ENCODE measurements around the gene AXL. TPM values are rescaled to one million over a fixed set of nuclear protein-coding genes. Genes with fewer than 3 reads are reported as not detected.

Gene AXL
- total and polyA plus RNA-seq, 2 of the 13 experiments (the other 11 are each of a cell fraction or from before 2014, with no cell fraction given): 0.71 to 5.9 TPM

DNA sequence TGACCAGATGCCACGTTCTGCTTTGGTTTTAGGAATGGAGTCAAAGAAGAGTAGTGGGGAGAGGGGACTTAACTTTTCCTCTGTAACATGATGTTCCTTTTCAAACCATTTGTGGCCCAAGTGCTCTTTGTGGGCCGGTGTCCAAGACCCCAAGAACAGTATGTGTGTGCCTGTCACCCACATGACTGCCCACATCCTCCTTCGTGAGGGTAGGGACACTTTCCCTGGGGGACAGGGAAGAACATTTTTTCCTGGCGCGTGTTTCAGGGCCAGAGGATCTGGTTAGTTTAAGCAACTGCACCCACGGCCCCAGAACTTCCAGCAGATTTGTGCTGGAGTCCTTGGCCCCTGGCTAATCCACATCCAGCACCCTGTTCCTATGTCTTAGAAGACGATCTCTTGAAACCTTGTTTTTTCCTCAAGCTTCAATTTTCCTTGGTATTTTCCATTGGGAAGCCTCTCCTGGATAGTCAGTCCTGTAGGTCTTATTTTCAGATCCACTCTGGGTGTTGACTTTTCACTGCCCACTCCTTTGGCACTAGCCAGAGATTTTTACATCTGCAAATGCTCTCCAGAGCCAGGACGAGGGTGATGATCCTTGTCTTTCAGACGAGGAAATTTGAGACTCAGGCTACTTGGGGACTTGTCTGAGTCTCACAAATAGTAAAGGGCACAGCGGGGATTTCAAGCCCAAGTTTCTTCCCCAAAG, 80.2 kb downstream of the AXL start (continued):
- TF ChIP-seq NFRKB (IDR thresholded peaks at IDR 0.05): no peak

DNA sequence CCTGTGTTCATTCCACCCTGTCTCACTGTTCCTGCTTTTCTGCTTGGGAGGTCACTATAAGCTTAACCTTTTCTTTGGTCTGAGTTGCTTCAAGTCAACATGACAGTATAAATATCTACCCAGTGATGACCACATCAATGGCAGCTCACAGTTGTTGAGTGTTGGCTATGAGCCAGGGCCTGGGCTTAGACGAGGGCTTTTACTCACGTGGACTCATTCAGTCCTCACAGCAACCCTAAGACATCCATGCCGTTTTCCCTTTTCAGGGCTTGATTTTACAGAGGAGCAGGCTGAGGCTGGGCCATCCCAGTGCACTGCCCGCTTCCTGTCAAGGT, 80.7 kb downstream of the AXL start:
- FAIRE-seq: no peak
- no peak for ATAC-seq
- Histone ChIP-seq H3K79me2 (ENCODE audit: insufficient read depth, low read length) (no peaks in the 10 kb centered on the region), H3K9me3 (ENCODE audit: low read length) (no peaks in the 10 kb centered on the region), H2AFZ (ENCODE audit: low read length) (no peak overlapping the region), H3K27me3 (ENCODE audit: control insufficient read depth in 1 of 2, insufficient read depth in 2 of 2, low read length in 2 of 2) (no peaks in the 10 kb centered on the region), H3K27ac (ENCODE audit: extremely low read length, insufficient read depth, low read length) (no peak overlapping the region), H3K36me3 (replicated peaks in 1 of 2; ENCODE audit: control insufficient read depth in 1 of 2, insufficient read depth in 2 of 2, low read length in 2 of 2) (peaks cover 53 to 97% of the 10 kb centered on the region in 2 experiments), H4K20me1 (ENCODE audit: insufficient read depth, low read length) (no peaks in the 10 kb centered on the region; the same call in 1 of the 2 replicates), H3K9ac (ENCODE audit: insufficient read depth, low read depth, low read length) (no peak overlapping the region), H3K4me1 (ENCODE audit: insufficient read depth, low read length) (no peaks in the 10 kb centered on the region), H3K4me2 (ENCODE audit: low read depth, low read length) (no peak overlapping the region), H3K4me3 (replicated peaks in 1 of 3; ENCODE audit: insufficient read depth in 1 of 3, low read depth in 2 of 3, low read length in 3 of 3) (no peak overlapping the region)
- no TSS peak for BruUV-seq (replicated peaks)
- intact Hi-C loops (cut with micrococcal nuclease; ENCODE audit: unreplicated experiment): no loop called here
- ChIA-PET POLR2A (no interaction called here), CTCF (ENCODE audit: low intra/inter-chr PET ratio, low total read pairs) (no interaction called here)
- in situ Hi-C loops (cut with HindIII; ENCODE audit: extremely low pct_ligation_motif_present, low pct_unique_long_range_greater_than_20kb): no loop called here
- TF ChIP-seq ZNF484 (CRISPR knock-in tag; IDR thresholded peaks at IDR 0.05; ENCODE audit: borderline replicate concordance, low read depth) (no peak), SSRP1 (CRISPR knock-in tag; IDR thresholded peaks at IDR 0.05) (no peak), HOMEZ (CRISPR knock-in tag; IDR thresholded peaks at IDR 0.05; ENCODE audit: low read depth) (no peak), ZNF891 (CRISPR knock-in tag; IDR thresholded peaks at IDR 0.05) (no peak), ZBTB21 (CRISPR knock-in tag; IDR thresholded peaks at IDR 0.05) (no peak), ZNF510 (CRISPR knock-in tag; IDR thresholded peaks at IDR 0.05; ENCODE audit: low read depth) (no peak), SOX6 (IDR thresholded peaks at IDR 0.05) (no peak), SOX6 (CRISPR knock-in tag; IDR thresholded peaks at IDR 0.05) (no peak), ZNF790 (CRISPR knock-in tag; IDR thresholded peaks at IDR 0.05; ENCODE audit: borderline replicate concordance) (no peak), ZBTB38 (CRISPR knock-in tag; IDR thresholded peaks at IDR 0.05) (no peak), ZSCAN29 (CRISPR knock-in tag; conservative IDR thresholded peaks at IDR 0.05) (no peak), SRSF9 (IDR thresholded peaks at IDR 0.05; ENCODE audit: borderline replicate concordance, insufficient read depth, low read depth, low read length, poor library complexity, severe bottlenecking) (no peak)
- TF ChIP-seq, protein P1, sequence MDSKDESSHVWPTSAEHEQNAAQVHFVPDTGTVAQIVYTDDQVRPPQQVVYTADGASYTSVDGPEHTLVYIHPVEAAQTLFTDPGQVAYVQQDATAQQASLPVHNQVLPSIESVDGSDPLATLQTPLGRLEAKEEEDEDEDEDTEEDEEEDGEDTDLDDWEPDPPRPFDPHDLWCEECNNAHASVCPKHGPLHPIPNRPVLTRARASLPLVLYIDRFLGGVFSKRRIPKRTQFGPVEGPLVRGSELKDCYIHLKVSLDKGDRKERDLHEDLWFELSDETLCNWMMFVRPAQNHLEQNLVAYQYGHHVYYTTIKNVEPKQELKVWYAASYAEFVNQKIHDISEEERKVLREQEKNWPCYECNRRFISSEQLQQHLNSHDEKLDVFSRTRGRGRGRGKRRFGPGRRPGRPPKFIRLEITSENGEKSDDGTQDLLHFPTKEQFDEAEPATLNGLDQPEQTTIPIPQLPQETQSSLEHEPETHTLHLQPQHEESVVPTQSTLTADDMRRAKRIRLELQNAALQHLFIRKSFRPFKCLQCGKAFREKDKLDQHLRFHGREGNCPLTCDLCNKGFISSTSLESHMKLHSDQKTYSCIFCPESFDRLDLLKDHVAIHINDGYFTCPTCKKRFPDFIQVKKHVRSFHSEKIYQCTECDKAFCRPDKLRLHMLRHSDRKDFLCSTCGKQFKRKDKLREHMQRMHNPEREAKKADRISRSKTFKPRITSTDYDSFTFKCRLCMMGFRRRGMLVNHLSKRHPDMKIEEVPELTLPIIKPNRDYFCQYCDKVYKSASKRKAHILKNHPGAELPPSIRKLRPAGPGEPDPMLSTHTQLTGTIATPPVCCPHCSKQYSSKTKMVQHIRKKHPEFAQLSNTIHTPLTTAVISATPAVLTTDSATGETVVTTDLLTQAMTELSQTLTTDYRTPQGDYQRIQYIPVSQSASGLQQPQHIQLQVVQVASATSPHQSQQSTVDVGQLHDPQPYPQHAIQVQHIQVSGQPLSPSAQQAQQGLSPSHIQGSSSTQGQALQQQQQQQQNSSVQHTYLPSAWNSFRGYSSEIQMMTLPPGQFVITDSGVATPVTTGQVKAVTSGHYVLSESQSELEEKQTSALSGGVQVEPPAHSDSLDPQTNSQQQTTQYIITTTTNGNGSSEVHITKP (CRISPR knock-in tag; IDR thresholded peaks at IDR 0.05; ENCODE audit: low read depth): no peak
- WGBS (ENCODE audit: low lambda C conversion rate): 85% methylated on average over 4 of the region's 4 CpGs
- no peak for DNase-seq (ENCODE audit: low spot score)

Data from HepG2 (cell line).